DOHH2 (cell line): Measurements from ENCODE around the gene GRPR.

ENCODE experiments used
- H3F3A ChIP-seq: fragments of 200-600 bp; sonication (generic), shearing (Covaris generic); 2 replicates; pipeline ENCODE4 v1.6.0; 2016; ENCODE audit warnings: antibody characterized with exemption, mild to moderate bottlenecking; ENCODE audit not compliant: control insufficient read depth, insufficient read depth
- H3K27ac ChIP-seq: fragments of 200-600 bp; sonication (generic); 2 replicates; pipeline ENCODE4 v1.5.1; 2014; ENCODE audit warnings: low read depth, mild to moderate bottlenecking, low read length, moderate library complexity
- H3K27me3 ChIP-seq: fragments of 200-600 bp; sonication (generic); 2 replicates; pipeline ENCODE4 v1.6.1; 2014; ENCODE audit warnings: mild to moderate bottlenecking, low read length, mixed read lengths; ENCODE audit not compliant: control insufficient read depth
- H3K36me3 ChIP-seq: fragments of 200-600 bp; sonication (generic); 2 replicates; pipeline ENCODE4 v1.6.1; 2014; ENCODE audit warnings: mild to moderate bottlenecking, low read length, moderate library complexity, mixed read lengths; ENCODE audit not compliant: control insufficient read depth
- H3K4me1 ChIP-seq: fragments of 200-600 bp; sonication (generic); 2 replicates; pipeline ENCODE4 v1.6.1; 2014; ENCODE audit warnings: mild to moderate bottlenecking, low read length, mixed read lengths; ENCODE audit not compliant: control insufficient read depth
- H3K4me2 ChIP-seq: fragments of 200-600 bp; sonication (generic); 2 replicates; pipeline ENCODE4 v1.6.0; 2014; ENCODE audit warnings: mild to moderate bottlenecking, low read length, moderate library complexity
- H3K4me3 ChIP-seq: fragments of 200-600 bp; sonication (generic); 2 replicates; pipeline ENCODE4 v1.5.1; 2014; ENCODE audit warnings: mild to moderate bottlenecking, low read length, mixed read lengths
- H3K79me2 ChIP-seq: fragments of 200-600 bp; sonication (generic); 2 replicates; pipeline ENCODE4 v1.6.1; 2014; ENCODE audit warnings: mild to moderate bottlenecking, low read length, mixed read lengths; ENCODE audit not compliant: control insufficient read depth
- H3K9me2 ChIP-seq: fragments of 200-600 bp; sonication (generic); replicated peaks from 2 replicates; pipeline ENCODE4 v1.6.1; 2014; ENCODE audit warnings: mild to moderate bottlenecking, low read length, mixed read lengths; ENCODE audit not compliant: control insufficient read depth
- H3K9me3 ChIP-seq: fragments of 200-600 bp; sonication (generic); 2 replicates; pipeline ENCODE4 v1.6.1; 2014; ENCODE audit warnings: antibody characterized with exemption, low read length, mixed read lengths; ENCODE audit not compliant: control insufficient read depth, insufficient read depth
- H4K20me1 ChIP-seq: fragments of 200-600 bp; sonication (generic); 2 replicates; pipeline ENCODE4 v1.6.0; 2014; ENCODE audit warnings: low read depth, mild to moderate bottlenecking, antibody characterized with exemption, low read length, moderate library complexity; ENCODE audit not compliant: control insufficient read depth, insufficient read depth
- EZH2phosphoT487 ChIP-seq: fragments of 200-600 bp; sonication (generic); IDR thresholded peaks from 2 replicates; pipeline ENCODE4 v1.6.1; 2017; ENCODE audit warnings: borderline replicate concordance, mild to moderate bottlenecking, antibody characterized with exemption, low read length, moderate library complexity, mixed read lengths
- TF ChIP-seq, protein P1 (sequence below): fragments of 200-600 bp; sonication (generic); IDR thresholded peaks from one replicate; pipeline ENCODE4 v1.5.1; 2014; ENCODE audit warnings: antibody characterized with exemption, mild to moderate bottlenecking, low read depth, low read length; ENCODE audit not compliant: poor library complexity, severe bottlenecking

Gene GRPR

DNA sequence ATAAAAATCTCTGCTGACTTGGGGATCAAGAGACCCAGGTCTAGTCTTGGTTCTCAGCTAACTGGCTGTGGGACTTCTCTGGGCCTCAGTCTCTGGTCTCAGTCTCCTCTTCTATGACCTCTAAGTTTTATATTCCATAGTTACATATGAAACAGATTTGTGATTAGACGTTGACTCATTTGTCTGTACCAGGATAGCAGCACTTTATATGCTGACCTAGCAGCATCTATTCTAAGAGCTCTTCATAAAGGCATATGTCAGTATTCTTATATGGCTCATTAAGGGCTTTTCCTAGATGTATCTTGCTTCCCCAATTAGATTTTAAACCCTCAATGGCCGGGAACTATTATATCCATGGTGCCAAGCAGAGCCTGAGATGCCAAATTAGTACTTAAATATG, 12.7 kb downstream of the GRPR start:
- no peak overlapping the region for H3K4me3 ChIP-seq
- no peaks in the 10 kb centered on the region for H3K36me3 ChIP-seq
- H3K9me2 ChIP-seq, result no peaks in the 10 kb centered on the region
- no peaks in the 10 kb centered on the region for H3F3A ChIP-seq
- H3K4me1 ChIP-seq, result peaks cover 13% of the 10 kb centered on the region
- H3K79me2 ChIP-seq, result no peaks in the 10 kb centered on the region
- H3K27me3 ChIP-seq, result no peaks in the 10 kb centered on the region
- H4K20me1 ChIP-seq, result no peaks in the 10 kb centered on the region
- no peak for TF ChIP-seq EZH2phosphoT487
- TF ChIP-seq, protein P1, sequence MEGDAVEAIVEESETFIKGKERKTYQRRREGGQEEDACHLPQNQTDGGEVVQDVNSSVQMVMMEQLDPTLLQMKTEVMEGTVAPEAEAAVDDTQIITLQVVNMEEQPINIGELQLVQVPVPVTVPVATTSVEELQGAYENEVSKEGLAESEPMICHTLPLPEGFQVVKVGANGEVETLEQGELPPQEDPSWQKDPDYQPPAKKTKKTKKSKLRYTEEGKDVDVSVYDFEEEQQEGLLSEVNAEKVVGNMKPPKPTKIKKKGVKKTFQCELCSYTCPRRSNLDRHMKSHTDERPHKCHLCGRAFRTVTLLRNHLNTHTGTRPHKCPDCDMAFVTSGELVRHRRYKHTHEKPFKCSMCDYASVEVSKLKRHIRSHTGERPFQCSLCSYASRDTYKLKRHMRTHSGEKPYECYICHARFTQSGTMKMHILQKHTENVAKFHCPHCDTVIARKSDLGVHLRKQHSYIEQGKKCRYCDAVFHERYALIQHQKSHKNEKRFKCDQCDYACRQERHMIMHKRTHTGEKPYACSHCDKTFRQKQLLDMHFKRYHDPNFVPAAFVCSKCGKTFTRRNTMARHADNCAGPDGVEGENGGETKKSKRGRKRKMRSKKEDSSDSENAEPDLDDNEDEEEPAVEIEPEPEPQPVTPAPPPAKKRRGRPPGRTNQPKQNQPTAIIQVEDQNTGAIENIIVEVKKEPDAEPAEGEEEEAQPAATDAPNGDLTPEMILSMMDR, result no peak
- H3K4me2 ChIP-seq, result no peak overlapping the region
- H3K27ac ChIP-seq, result no peak overlapping the region
- H3K9me3 ChIP-seq, result no peaks in the 10 kb centered on the region

DNA sequence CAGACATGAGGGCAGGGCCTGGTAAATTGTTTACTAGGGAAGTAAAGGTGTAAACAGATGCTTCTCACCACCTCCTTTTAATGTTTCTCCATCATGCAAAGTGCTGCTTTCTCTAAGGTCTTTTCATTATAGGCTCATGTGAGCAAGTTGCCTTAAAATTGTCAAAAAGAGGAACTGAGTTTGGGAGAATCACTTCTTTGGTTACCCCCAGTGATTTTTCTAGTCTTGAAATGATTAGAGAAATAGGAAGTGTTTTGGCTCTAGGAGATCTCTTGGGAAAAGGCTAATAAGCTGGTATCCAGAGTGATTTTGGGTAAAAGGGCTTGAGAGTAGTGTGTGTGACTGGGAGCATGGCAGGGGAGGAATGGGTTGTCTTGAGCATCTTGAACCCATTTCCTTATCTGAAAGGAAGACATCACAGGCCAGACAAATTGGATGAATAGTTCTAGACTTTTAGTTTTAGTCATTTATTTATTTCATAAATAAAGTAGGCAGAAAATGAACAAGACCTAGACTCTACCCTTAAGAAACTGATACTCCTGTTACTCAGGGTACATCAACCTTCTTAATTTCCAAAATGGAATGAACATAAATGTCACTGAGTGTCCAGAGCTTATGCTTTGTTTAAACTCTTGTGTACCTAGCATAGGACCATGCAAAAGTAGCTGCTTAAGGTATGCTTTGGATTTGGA, 14.2 kb downstream of the GRPR start:
- H3K4me3 ChIP-seq, result no peak overlapping the region
- no peaks in the 10 kb centered on the region for H3K36me3 ChIP-seq
- peaks cover 13% of the 10 kb centered on the region for H3K4me1 ChIP-seq
- no peaks in the 10 kb centered on the region for H3K27me3 ChIP-seq
- H3K9me3 ChIP-seq, result no peaks in the 10 kb centered on the region
- H3F3A ChIP-seq, result no peaks in the 10 kb centered on the region
- no peak overlapping the region; the same call in 1 of the 2 replicates for H3K4me2 ChIP-seq
- no peaks in the 10 kb centered on the region for H4K20me1 ChIP-seq
- no peak overlapping the region for H3K27ac ChIP-seq
- no peaks in the 10 kb centered on the region for H3K9me2 ChIP-seq
- TF ChIP-seq, protein P1, result no peak
- no peak for TF ChIP-seq EZH2phosphoT487
- H3K79me2 ChIP-seq, result no peaks in the 10 kb centered on the region

DNA sequence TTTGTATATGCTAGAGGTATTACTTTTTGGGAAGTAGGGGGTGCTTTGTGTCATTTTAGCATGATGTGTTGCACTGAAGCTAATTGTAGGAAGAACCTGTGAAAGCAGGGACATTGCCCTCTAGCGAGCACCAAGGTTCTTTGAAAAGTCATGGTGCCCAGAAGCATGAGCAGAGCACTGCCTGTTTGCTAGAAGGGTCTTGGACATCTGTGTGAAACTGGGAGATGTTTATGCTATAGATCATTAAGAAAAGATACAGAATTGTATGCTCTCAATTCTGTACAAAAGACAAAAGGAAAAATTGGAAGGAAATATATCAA, 14.7 kb downstream of the GRPR start:
- Histone ChIP-seq H3K4me2 (no peak overlapping the region), H3K27me3 (no peaks in the 10 kb centered on the region), H3K4me1 (peaks cover 13% of the 10 kb centered on the region), H3K4me3 (no peak overlapping the region), H3K9me2 (no peaks in the 10 kb centered on the region), H3K79me2 (no peaks in the 10 kb centered on the region), H3K36me3 (no peaks in the 10 kb centered on the region), H3K27ac (no peak overlapping the region), H3F3A (no peaks in the 10 kb centered on the region), H3K9me3 (no peaks in the 10 kb centered on the region), H4K20me1 (no peaks in the 10 kb centered on the region)
- TF ChIP-seq, protein P1, result peak; percentile 53
- no peak for TF ChIP-seq EZH2phosphoT487
